HCT116 (cell line): Measurements from ENCODE around the gene ACYP2.

ENCODE experiments used
- CTCF ChIP-seq, 3 experiments: fragments of 200-600 bp in 1 of 3; sonication (generic) in 1 of 3; IDR thresholded peaks in 2 of 3; conservative IDR thresholded peaks in 1 of 3; 2 replicates each; pipeline ENCODE4 v1.5.1; 2012 to 2017; ENCODE audit warnings: low read depth in 2 of 3, low read length in 2 of 3, antibody characterized with exemption in 1 of 3, borderline replicate concordance in 1 of 3, control low read depth in 1 of 3, mild to moderate bottlenecking in 1 of 3, mixed read lengths in 1 of 3, mixed run types in 1 of 3, moderate library complexity in 1 of 3; ENCODE audit not compliant: insufficient read depth in 1 of 3
- POLR2AphosphoS5 ChIP-seq: IDR thresholded peaks from 2 replicates; pipeline ENCODE4 v1.6.1; 2011; ENCODE audit warnings: mild to moderate bottlenecking, low read depth, low read length, moderate library complexity

- TF ChIP-seq CTCF (IDR thresholded peaks at IDR 0.05 in 2 of 3, conservative IDR thresholded peaks at IDR 0.05 in 1 of 3; ENCODE audit: borderline replicate concordance in 1 of 3, insufficient read depth in 1 of 3, low read depth in 2 of 3, low read length in 2 of 3) (no peak), POLR2AphosphoS5 (no peak)
Measured at GRCh38 chr2:54081574-54081973, 33.8 kb upstream of the ACYP2 start.
